ENCODE data around the gene FLOT2. TPM values are rescaled to one million over a fixed set of nuclear protein-coding genes. Genes with fewer than 3 reads are reported as not detected.

FLOT2 gene
- total RNA-seq, 1 experiment from 2014 or later: 118 TPM

DNA sequence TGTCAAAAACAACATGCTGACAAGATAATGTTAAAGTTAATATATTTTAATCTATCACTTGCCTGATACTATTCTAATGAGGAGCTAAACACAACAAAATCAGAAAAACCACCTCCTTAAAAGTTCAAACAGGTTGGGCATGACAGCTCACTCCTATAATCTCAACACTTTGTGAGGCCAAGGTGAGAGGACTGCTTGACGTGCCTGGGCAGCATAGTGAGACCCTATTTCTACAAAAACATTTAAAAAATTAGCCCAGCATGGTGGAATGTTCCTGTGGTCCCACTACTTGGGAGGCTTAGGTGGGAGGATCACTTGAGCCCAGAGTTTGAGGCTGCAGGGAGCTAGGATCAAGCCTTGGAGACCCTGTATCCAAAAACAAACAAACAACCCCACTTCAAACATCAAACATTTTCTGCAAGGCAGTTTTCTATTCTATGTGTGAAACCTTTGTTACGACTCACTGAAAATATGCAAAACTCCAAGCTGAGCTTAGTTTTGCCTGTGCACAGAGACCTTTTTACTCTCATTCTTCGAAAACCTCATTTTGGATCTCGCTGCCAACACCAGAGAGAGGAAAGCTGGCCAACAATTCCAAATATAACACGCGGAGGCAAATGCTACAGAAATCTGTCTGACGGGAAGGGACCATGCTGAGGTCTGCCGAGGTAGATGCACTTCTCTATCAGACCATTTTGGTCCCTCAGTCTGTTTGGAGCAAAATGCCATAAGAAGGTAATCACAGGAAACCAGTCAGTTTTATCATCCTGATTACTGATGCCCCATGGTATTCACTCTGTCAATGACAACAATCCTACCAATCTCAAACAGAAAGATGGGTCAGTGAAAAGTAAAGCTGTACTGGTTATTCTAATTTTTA, 47.6 kb upstream of the FLOT2 start:
- no peak overlapping the region for H3K27ac ChIP-seq
- no peak overlapping the region for H2AFZ ChIP-seq
- H3K36me3 ChIP-seq (ENCODE audit: low read depth): peaks cover 55% of the 10 kb centered on the region
- TF ChIP-seq EZH2 (IDR thresholded peaks at IDR 0.05; ENCODE audit: low read depth): no peak
- TF ChIP-seq, protein P1, sequence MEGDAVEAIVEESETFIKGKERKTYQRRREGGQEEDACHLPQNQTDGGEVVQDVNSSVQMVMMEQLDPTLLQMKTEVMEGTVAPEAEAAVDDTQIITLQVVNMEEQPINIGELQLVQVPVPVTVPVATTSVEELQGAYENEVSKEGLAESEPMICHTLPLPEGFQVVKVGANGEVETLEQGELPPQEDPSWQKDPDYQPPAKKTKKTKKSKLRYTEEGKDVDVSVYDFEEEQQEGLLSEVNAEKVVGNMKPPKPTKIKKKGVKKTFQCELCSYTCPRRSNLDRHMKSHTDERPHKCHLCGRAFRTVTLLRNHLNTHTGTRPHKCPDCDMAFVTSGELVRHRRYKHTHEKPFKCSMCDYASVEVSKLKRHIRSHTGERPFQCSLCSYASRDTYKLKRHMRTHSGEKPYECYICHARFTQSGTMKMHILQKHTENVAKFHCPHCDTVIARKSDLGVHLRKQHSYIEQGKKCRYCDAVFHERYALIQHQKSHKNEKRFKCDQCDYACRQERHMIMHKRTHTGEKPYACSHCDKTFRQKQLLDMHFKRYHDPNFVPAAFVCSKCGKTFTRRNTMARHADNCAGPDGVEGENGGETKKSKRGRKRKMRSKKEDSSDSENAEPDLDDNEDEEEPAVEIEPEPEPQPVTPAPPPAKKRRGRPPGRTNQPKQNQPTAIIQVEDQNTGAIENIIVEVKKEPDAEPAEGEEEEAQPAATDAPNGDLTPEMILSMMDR (conservative IDR thresholded peaks at IDR 0.05): no peak
- no peak overlapping the region for H3K4me3 ChIP-seq
- POLR2A ChIA-PET (ENCODE audit: unreplicated experiment): interaction anchor here (0.6 kb wide), 1 partner anchor 968 kb away, joined by 4 read pairs; no protein-coding TSS in a partner anchor
- H3F3A ChIP-seq (ENCODE audit: insufficient read depth, low read depth): peaks cover 41% of the 10 kb centered on the region
- CTCF ChIA-PET: no interaction called here
- DNase-seq: no peak
- intact Hi-C loops (cut with micrococcal nuclease; ENCODE audit: unreplicated experiment): no loop called here
- no peaks in the 10 kb centered on the region for H3K27me3 ChIP-seq (ENCODE audit: insufficient read depth, low read depth)
- H3K9me2 ChIP-seq (ENCODE audit: insufficient read depth): no peaks in the 10 kb centered on the region
- BruUV-seq (replicated peaks): no TSS peak
- no peaks in the 10 kb centered on the region for H3K9me3 ChIP-seq (ENCODE audit: insufficient read depth, low read depth)
- H3K4me1 ChIP-seq (replicated peaks; ENCODE audit: insufficient read depth): peaks cover 22% of the 10 kb centered on the region
- H4K20me1 ChIP-seq (ENCODE audit: insufficient read depth): peaks cover 69% of the 10 kb centered on the region
- H3K4me2 ChIP-seq: no peak overlapping the region
- peaks cover 98% of the 10 kb centered on the region for H3K79me2 ChIP-seq (ENCODE audit: low read depth)

- ChIA-PET POLR2A (ENCODE audit: unreplicated experiment) (interaction anchor here (0.7 kb wide), 1 partner anchor 224 kb away, joined by 3 read pairs; the partner anchor contains the start of gene RPL23A), CTCF (no interaction called here)
- intact Hi-C loops (cut with micrococcal nuclease; ENCODE audit: unreplicated experiment): no loop called here
- Histone ChIP-seq H4K20me1 (ENCODE audit: insufficient read depth) (peaks cover 73% of the 10 kb centered on the region), H3K4me1 (replicated peaks; ENCODE audit: insufficient read depth) (peaks cover 22% of the 10 kb centered on the region), H3K27ac (no peak overlapping the region), H3K9me2 (ENCODE audit: insufficient read depth) (no peaks in the 10 kb centered on the region), H3F3A (ENCODE audit: insufficient read depth, low read depth) (peaks cover 47% of the 10 kb centered on the region), H3K36me3 (ENCODE audit: low read depth) (peaks cover 56% of the 10 kb centered on the region), H3K4me3 (no peak overlapping the region), H3K9me3 (ENCODE audit: insufficient read depth, low read depth) (no peaks in the 10 kb centered on the region), H3K27me3 (ENCODE audit: insufficient read depth, low read depth) (no peaks in the 10 kb centered on the region), H2AFZ (no peak overlapping the region), H3K4me2 (no peak overlapping the region), H3K79me2 (ENCODE audit: low read depth) (peaks cover 98% of the 10 kb centered on the region)
- DNase-seq: no peak
- TF ChIP-seq EZH2 (IDR thresholded peaks at IDR 0.05; ENCODE audit: low read depth): no peak
- TF ChIP-seq, protein P1 (conservative IDR thresholded peaks at IDR 0.05): no peak
- no TSS peak for BruUV-seq (replicated peaks)
These were observed 46.8 kb upstream of the FLOT2 start for GRCh38 chr17:28944343-28944742.

- H3K4me3 ChIP-seq: no peak overlapping the region
- intact Hi-C loops (cut with micrococcal nuclease; ENCODE audit: unreplicated experiment): no loop called here
- H3K79me2 ChIP-seq (ENCODE audit: low read depth): peaks cover 98% of the 10 kb centered on the region
- H3K36me3 ChIP-seq (ENCODE audit: low read depth): peaks cover 51% of the 10 kb centered on the region
- no TSS peak for BruUV-seq (replicated peaks)
- DNase-seq: no peak
- H2AFZ ChIP-seq: no peak overlapping the region
- H3K9me3 ChIP-seq (ENCODE audit: insufficient read depth, low read depth): no peaks in the 10 kb centered on the region
- H4K20me1 ChIP-seq (ENCODE audit: insufficient read depth): peaks cover 79% of the 10 kb centered on the region
- no peak overlapping the region for H3K27ac ChIP-seq
- POLR2A ChIA-PET (ENCODE audit: unreplicated experiment): no interaction called here
- H3K4me1 ChIP-seq (replicated peaks; ENCODE audit: insufficient read depth): peaks cover 24% of the 10 kb centered on the region
- TF ChIP-seq, protein P1 (conservative IDR thresholded peaks at IDR 0.05): no peak
- TF ChIP-seq EZH2 (IDR thresholded peaks at IDR 0.05; ENCODE audit: low read depth): no peak
- no peaks in the 10 kb centered on the region for H3K9me2 ChIP-seq (ENCODE audit: insufficient read depth)
- CTCF ChIA-PET: no interaction called here
- H3F3A ChIP-seq (ENCODE audit: insufficient read depth, low read depth): peaks cover 49% of the 10 kb centered on the region; the same call in 1 of the 2 replicates
- H3K4me2 ChIP-seq: no peak overlapping the region
- no peaks in the 10 kb centered on the region for H3K27me3 ChIP-seq (ENCODE audit: insufficient read depth, low read depth)
These were observed 45.4 kb upstream of the FLOT2 start for GRCh38 chr17:28942925-28943324.

All from PC-9 (cell line).